Adipose tissue (tissue), 3 donors: Measurements from ENCODE around the gene SIPA1L3. TPM values are rescaled to one million over a fixed set of nuclear protein-coding genes. Genes with fewer than 3 reads are reported as not detected.
A peak's percentile ranks its signal among the peaks of the same experiment; 100 is the strongest.

Experiments used
- H3K27ac ChIP-seq: one replicate; pipeline ENCODE4 v1.5.1; 2013; ENCODE audit warnings: low read depth, low read length
- WGBS, 3 donors: extraction: QIAGEN DNeasy Blood & Tissue Kit; methylation state at CpG; one replicate each; pipeline ENCODE4 v1.1.7; 2013; 5-methylcytosine and 5-hydroxymethylcytosine counted together
- polyA plus RNA-seq, 3 donors: library from polyadenylated mRNA; stranded (reverse); fragments of 200-250 nt; gene quantifications; one replicate each; pipeline ENCODE4 v1.2.3, GENCODE V29; 2013
- donor health status: healthy with polysubstance abuse.
- donor health status: Bipolar disorder and iron deficiency.
- donor health status: healthy.

Gene SIPA1L3
- polyA plus RNA-seq, 3 donors = 2.5 to 7.1 (median 3.3) TPM

DNA sequence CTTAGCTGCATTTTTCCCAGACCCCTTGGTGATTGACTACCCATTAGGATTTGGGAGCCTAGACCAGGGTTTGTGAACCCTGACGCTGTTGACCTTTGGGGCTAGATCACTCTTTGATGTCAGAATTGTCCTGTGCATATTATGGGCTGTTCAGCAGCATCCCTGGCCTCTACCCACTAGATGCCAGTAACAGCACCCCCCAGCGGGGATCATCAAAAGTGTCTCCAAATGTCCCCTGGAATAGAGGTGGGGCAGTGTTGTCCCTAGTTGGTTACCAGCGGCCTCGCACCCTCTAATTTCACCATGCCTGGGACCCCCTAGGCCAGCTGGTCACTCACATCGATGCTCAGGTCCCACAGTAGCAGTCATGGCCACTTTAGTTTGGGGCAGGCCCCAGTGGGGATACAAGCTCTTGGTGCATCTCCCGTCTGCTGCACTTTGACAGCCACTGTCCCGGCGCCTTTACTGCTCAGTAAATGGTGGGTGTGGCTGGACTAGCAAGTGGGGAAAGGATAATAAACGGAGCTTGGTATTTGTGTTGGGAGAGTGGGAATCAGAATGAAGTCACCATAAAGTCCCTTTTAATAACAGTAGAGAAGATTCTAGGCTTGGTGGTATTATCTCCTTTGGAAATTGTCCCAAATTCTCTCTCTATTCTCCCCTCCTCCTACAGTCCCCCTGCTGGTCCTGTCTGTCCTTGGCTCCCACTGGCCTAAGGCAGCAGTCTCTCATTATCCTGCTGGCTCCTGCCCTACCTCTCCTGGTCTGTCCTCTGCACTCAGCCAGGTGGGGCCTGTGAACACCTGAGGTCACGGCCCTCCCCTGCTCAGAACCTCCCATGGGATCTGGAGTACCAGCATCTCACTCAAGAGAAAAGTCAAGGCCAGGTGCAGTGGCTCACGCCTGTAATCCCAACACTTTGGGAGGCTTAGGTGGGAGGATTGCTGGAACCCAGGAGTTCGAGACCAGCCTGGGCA, 80.6 kb downstream of the SIPA1L3 start:
- H3K27ac ChIP-seq = no peak overlapping the region
- 78 to 82% (median 80%) methylated on average over 12 of the region's 12 CpGs for WGBS, 3 donors

DNA sequence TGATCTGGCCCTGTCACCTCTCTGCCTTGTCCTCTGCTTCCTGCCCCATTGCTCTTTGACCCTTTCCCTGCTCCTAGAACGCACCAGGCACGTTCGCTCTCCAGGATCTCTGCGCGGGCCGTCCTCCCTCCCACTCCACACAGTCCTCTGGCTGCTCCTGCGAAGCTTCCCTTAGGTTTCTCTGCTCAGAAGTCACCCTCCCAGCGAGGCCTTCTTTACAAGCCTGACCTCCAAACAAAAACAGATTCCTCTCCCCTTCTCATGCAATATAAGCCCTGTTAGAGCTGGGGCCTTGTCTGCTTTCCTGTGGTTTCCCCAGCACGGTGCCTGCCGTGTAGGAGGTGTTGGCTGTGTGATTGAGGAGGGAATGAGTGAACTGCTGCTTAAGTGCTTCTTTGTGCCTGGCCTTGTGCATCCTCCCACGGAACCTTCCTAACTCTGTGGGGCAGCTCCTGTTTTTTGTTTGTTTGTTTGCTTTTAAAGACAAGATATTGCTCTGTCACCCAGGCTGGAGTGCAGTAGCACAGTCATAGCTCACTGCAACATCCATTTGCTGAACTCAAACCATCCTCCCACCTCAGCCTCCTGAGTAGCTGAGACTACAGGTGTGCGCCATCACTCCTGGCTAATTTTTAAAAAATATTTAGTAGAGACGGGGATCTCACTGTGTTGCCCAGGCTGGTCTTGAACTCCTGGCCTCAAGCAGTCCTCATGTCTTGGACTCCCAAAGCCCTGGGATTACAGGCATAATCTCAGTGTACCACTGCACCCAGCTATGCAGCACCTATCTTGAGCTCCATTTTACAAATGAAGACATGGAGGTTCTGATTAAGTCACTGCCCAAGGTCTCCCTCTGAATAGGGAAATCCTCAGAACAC, 82.0 kb downstream of the SIPA1L3 start:
- H3K27ac ChIP-seq = no peak overlapping the region
- 69 to 85% (median 76%) methylated on average over 13 of the region's 13 CpGs for WGBS, 3 donors

DNA sequence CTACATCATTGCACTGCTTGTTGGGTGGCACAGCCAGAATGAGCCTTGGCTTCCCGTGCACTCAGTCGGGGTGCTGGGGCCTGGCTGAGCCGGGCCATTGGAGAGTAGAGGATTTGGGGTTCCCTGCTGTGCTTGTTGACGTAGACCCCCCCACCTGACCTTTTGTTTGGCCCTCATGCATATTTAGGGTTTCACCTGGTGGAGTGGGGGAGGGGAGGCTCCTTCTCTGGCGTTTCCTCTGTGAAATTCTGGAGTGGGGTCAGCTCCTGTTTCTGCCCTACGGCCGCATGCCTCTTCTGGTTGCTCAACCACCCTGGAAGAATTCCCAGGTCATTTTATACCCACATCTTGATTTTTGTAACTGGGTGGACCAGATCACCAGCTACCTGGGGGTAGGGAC, 82.8 kb downstream of the SIPA1L3 start:
- 75 to 90% (median 85%) methylated on average over 7 of the region's 7 CpGs for WGBS, 3 donors
- no peak overlapping the region for H3K27ac ChIP-seq

GRCh38 chr19:37990362-37990761, 83.4 kb downstream of the SIPA1L3 start:
- WGBS, 3 donors = 92 to 95% (median 94%) methylated on average over 10 of the region's 10 CpGs
- H3K27ac ChIP-seq = no peak overlapping the region

DNA sequence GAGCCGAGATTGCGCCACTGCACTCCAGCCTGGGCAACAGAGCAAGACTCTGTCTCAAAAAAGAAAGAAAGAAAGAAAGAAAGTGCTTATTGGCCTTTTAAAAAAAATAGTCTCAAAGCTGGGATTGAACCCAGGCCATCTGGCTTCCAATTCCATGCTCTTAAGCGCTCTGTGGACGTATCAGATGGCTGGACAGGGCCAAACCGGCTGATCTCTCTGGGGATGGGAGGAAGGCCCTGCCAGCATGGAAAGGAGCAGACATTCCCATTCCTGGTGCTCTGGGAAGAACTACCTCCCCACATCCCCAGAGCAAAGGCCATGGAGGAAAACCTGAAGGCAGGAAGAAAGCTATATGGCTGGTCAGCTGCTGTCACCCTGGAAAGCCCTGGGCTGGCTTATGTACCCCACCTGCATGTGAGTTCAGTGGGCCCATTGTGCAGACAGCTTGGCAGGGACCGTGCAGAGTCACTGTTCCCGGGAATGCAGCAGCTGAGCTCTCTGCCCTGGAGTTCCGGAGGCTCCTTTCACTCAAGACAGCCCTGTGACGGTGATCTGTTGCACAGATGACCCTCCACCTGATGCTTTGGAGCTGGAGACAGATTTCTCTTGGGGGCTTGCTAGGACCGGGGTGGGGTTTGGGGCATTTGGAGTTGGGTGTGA, 84.3 kb downstream of the SIPA1L3 start:
- WGBS, 3 donors = 73 to 75% (median 74%) methylated on average over 10 of the region's 10 CpGs
- no peak overlapping the region for H3K27ac ChIP-seq

- H3K27ac ChIP-seq = no peak overlapping the region
- WGBS, 3 donors = 75 to 77% (median 75%) methylated on average over 4 of the region's 4 CpGs
Measured at GRCh38 chr19:37991841-37992248, 84.8 kb downstream of the SIPA1L3 start.

DNA sequence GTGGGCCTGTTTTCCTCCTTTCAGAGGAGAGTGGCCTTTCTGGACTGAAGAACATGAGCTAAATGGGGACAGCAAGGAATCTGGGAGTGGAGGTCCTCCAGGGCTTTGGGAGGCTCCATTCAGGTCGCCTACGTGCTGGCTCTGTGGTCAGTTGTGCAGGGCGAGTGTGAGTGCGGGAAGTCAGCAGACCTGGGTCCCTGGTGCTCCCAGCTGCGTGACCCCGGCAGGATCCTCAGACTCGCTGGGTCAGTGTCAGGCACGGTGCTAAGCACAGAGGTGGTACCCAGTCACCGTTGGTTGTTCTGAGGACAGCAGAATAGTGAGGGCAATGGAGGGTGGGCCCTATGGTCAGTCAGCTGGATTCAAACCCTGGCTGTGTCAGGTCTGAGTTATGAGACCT, 85.8 kb downstream of the SIPA1L3 start:
- no peak overlapping the region for H3K27ac ChIP-seq
- WGBS, 3 donors = 94 to 99% (median 97%) methylated on average over 9 of the region's 9 CpGs

DNA sequence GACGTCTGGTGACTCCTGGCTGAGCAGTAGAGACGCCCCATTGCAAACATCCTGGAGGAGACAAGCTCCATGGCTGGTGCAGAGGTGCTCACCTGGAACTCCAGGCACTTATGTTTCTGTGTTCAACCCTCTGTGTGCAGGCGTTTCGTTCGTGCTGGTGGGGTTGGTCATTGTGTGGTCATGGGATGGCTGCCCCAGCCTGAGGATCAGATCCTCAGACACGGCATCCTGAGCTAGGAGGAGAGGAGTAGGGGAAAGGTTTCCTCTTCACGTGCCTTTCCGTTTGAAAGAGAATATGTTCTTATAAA, 87.8 kb downstream of the SIPA1L3 start:
- H3K27ac ChIP-seq = no peak overlapping the region
- WGBS, 3 donors = 41 to 91% (median 82%) methylated on average over 8 of the region's 8 CpGs

GRCh38 chr19:37995346-37995745, 88.3 kb downstream of the SIPA1L3 start:
- H3K27ac ChIP-seq = no peak overlapping the region
- 93 to 96% (median 93%) methylated on average over 7 of the region's 7 CpGs for WGBS, 3 donors

- 51 to 59% (median 59%) methylated on average over 3 of the region's 3 CpGs for WGBS, 3 donors
- no peak overlapping the region for H3K27ac ChIP-seq
Measured at GRCh38 chr19:37997911-37998344, 90.9 kb downstream of the SIPA1L3 start.

DNA sequence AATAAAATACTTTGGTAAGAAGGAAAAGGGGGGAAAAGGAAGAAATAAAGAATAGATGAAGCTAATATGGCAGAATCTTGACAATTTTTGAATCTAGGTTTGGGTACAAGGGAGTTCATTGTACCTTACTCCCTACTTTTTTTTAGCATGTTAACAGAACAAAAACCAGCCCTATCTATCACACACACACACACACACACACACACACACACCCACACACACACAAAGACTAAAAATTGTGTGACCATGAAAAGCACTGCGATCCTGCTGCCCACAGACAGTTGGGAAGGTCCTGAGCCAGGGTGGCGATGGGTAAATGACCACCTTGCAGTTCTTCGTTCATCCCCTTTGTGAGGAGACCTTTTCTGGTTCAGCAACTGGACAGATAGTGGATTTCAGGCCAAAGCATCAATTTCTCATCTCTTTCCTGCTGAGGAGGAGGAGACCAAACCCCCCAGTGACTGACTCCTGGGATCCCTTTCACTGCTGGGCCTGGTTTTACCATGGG, 91.8 kb downstream of the SIPA1L3 start:
- 87 to 93% (median 90%) methylated on average over 3 of the region's 3 CpGs for WGBS, 3 donors

DNA sequence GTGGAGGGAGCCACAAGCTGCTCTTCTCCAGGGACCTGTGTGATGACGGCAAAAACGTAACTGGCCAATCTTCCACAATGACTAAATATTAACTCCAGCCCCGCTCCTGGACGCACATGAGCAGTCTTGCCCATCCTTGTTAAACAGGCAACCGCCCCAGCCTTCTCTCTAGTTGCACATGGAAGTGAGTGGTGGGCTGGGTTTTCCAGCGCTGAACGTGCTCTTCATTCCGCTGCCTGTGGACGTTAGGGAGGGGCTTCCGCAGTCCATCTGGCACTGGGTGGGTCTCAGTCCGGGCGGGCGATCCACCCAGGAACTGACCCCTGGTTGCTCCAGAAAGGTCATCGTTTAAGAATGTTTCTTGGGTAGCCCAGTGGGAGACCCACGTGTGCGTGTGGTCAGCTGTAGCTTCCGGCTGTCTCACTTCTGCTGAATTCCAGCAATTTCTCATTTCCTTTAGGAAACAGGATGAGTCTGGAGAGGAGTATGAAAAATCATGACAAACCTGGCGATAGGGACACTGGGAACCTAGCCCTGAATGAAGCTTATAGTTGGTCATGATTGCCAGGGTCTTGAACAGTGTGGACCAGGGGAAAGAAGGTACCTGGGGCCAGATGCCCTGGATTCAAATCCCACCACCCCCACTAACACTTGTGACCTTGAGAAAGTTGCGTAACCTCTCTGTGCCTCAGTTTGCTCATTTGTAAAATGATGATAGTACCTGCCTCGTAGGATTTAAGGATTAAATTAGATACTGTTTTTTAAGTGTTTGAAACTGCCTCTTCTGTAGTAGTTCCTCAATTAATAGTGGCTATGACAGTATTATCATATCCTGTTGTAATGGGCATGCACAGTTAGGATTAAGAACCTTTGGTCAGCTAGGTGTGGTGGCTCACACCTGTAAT, 92.6 kb downstream of the SIPA1L3 start:
- 46 to 75% (median 60%) methylated on average over 20 of the region's 20 CpGs for WGBS, 3 donors
- H3K27ac ChIP-seq = no peak overlapping the region

More for the DNA sequence above, 91.8 kb downstream of the SIPA1L3 start:
- no peak overlapping the region for H3K27ac ChIP-seq

DNA sequence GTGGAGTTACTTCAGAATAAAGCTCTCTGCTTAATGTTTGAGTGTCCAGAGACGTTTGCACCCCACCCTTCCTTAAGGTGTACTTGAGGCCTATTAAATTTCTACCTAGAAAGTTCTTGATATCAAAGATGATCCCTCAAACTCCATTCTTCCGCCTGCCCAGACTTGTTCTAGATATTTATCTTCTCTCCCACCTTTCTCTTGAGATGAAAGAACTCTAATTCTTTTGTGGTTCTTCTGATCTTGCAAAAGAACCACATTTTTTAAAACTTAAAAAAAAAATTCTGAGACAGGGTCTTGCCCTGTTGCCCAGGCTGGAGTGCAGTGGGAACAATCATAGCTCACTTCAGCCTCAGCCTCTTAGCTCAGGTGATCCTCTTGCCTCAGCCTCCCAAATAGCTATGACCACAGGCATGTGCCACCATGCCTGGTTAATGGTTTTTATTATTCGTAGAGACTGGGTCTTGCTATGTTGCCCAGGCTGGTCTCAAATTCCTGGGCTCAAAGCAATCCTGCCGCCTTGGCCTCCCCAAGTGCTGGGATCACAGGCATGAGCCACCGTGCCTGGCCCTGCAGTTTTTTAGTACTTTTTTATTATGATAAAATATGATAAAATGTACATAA, 94.3 kb downstream of the SIPA1L3 start:
- WGBS, 3 donors = 85 to 92% (median 88%) methylated on average over 5 of the region's 5 CpGs
- H3K27ac ChIP-seq = no peak overlapping the region

DNA sequence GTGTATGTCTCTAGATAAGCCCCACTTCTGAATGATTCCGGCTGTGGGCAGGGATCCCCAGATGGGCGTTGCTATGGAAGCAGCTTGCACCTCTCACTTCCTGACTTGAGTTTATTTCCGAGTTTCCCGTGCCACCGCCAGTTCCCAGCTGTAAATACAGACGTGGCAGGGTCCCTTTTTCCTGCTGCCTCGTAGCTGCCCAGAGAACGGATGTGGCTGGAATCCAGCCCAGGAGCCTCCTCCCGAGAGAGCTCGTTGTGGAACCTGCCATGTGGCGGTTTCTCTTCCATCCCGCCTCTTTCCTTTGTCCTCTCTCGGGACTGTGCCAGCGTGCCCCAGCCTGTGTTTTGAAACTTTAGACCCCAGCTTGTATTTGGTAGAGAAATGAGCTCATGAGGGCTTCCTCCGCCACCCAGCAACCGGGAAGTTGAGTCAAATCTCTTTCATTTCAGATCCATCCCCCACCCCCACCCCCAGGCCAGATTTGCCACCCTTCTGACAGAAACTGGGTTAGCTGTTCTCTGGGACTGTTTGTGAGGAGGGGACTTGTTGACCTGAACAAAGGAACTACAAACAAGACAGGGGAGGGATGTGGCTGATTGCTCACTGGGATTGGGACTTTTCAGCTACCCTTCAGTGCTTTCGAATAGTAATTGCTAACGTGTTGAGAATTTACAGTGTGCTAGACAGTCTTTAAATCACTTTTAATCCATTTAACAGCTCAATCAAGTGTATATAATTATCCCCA, 96.6 kb downstream of the SIPA1L3 start:
- WGBS, 3 donors = 4 to 8% (median 5%) methylated on average over 18 of the region's 18 CpGs

GRCh38 chr19:38004186-38004520, 97.1 kb downstream of the SIPA1L3 start:
- WGBS, 3 donors = 42 to 73% (median 52%) methylated on average over 3 of the region's 3 CpGs
- peak overlapping the region; percentile 47 for H3K27ac ChIP-seq

More for the DNA sequence above, 96.6 kb downstream of the SIPA1L3 start:
- H3K27ac ChIP-seq = peak overlapping the region; percentile 52

- no peak overlapping the region for H3K27ac ChIP-seq
- WGBS, 3 donors = 26 to 49% (median 28%) methylated on average over 15 of the region's 15 CpGs
Measured at GRCh38 chr19:38004521-38005223, 97.7 kb downstream of the SIPA1L3 start.
